Chondrocyte (in vitro differentiated cells): Measurements from ENCODE around the gene AQP7. TPM values are rescaled to one million over a fixed set of nuclear protein-coding genes. Genes with fewer than 3 reads are reported as not detected.

Experiments
- DNase-seq: peaks from one replicate; pipeline ENCODE4 v3.0.0; 2021; ENCODE audit warnings: mixed read lengths, low spot score
- H3K27ac Mint-ChIP-seq: one replicate; pipeline ENCODE4 v1.8.0; 2021; ENCODE audit warnings: mild to moderate bottlenecking, moderate library complexity, mixed read lengths; ENCODE audit not compliant: unreplicated experiment
- H3K27me3 Mint-ChIP-seq: 2 replicates; pipeline ENCODE4 v1.8.0; 2021; ENCODE audit warnings: low read depth, mixed read lengths
- H3K36me3 Mint-ChIP-seq: 2 replicates; pipeline ENCODE4 v1.8.0; 2021; ENCODE audit warnings: low read depth, mixed read lengths
- H3K4me1 Mint-ChIP-seq: 2 replicates; pipeline ENCODE4 v1.8.0; 2021; ENCODE audit warnings: low read depth, mild to moderate bottlenecking, mixed read lengths
- H3K4me3 Mint-ChIP-seq: one replicate; pipeline ENCODE4 v1.8.0; 2021; ENCODE audit warnings: mild to moderate bottlenecking, moderate library complexity, mixed read lengths; ENCODE audit not compliant: unreplicated experiment
- H3K9me3 Mint-ChIP-seq: 2 replicates; pipeline ENCODE4 v1.8.0; 2021; ENCODE audit warnings: low read depth, mixed read lengths
- total RNA-seq: library from RNA; stranded (reverse); gene quantifications from 3 replicates; pipeline ENCODE4 v1.2.1, GENCODE V29; 2021
- TF ChIP-seq, protein P1 (sequence below): fragments of 200-600 bp; sonication (generic); IDR thresholded peaks from 2 replicates; pipeline ENCODE4 v1.5.0; 2021; ENCODE audit warnings: antibody characterized with exemption, mild to moderate bottlenecking, moderate library complexity

AQP7 gene
- total RNA-seq, 1 donor from 2014 or later: 0.30 TPM

GRCh38 chr9:33419708-33420303 is 17.4 kb upstream of the AQP7 start:
- TF ChIP-seq, protein P1, sequence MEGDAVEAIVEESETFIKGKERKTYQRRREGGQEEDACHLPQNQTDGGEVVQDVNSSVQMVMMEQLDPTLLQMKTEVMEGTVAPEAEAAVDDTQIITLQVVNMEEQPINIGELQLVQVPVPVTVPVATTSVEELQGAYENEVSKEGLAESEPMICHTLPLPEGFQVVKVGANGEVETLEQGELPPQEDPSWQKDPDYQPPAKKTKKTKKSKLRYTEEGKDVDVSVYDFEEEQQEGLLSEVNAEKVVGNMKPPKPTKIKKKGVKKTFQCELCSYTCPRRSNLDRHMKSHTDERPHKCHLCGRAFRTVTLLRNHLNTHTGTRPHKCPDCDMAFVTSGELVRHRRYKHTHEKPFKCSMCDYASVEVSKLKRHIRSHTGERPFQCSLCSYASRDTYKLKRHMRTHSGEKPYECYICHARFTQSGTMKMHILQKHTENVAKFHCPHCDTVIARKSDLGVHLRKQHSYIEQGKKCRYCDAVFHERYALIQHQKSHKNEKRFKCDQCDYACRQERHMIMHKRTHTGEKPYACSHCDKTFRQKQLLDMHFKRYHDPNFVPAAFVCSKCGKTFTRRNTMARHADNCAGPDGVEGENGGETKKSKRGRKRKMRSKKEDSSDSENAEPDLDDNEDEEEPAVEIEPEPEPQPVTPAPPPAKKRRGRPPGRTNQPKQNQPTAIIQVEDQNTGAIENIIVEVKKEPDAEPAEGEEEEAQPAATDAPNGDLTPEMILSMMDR: no peak
- Mint-ChIP-seq H3K27me3 (peaks cover 13% of the 10 kb centered on the region), H3K36me3 (no peaks in the 10 kb centered on the region), H3K4me3 (no peak overlapping the region), H3K4me1 (peaks cover 7% of the 10 kb centered on the region), H3K9me3 (no peaks in the 10 kb centered on the region), H3K27ac (no peak overlapping the region)
- DNase-seq: no peak

DNA sequence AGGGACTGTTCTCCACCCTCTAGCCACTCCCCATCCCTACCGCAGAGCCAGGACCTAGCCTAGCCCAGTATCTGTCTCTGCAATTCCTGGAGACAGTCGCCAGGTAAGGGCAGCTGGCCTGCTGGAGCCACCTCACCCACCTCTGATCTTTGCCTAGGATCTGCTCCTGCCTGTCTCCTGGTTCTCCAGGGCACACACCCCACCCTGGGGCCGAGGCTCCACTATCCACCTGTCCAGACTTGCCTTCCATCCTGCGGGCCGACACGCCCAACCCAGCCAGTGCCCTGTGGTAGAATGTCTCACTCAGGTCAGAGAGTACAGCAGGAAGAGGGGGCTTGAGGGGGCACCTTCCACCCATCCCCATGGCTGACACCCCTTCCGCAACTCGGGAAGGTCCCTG is 15.7 kb upstream of the AQP7 start:
- H3K36me3 Mint-ChIP-seq: no peaks in the 10 kb centered on the region
- no peak for DNase-seq
- H3K27ac Mint-ChIP-seq: no peak overlapping the region
- no peaks in the 10 kb centered on the region for H3K9me3 Mint-ChIP-seq
- peaks cover 7% of the 10 kb centered on the region for H3K4me1 Mint-ChIP-seq
- TF ChIP-seq, protein P1: no peak
- no peak overlapping the region for H3K4me3 Mint-ChIP-seq
- H3K27me3 Mint-ChIP-seq: peaks cover 11% of the 10 kb centered on the region

DNA sequence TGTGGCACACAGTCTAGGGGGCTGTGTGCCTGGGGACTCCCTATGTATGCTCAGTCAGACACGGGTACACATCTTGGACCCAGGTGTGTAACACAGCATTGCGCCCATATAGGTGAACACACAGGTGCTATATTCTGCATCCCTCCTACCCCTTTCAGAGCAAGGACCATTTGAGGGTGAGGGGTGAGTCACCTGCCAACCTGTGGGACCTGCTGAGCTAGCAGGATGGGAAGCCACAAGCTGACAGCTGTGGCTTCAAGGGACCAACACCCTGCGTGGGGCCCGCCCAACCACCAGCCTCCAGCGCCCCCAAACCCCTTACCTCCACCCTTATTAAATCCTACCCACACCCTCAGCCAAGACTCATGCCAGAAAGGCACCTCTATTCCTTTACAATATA is 14.6 kb upstream of the AQP7 start:
- no peak for DNase-seq
- Mint-ChIP-seq H3K9me3 (no peaks in the 10 kb centered on the region), H3K27me3 (peaks cover 11% of the 10 kb centered on the region), H3K4me1 (peaks cover 7% of the 10 kb centered on the region), H3K27ac (no peak overlapping the region), H3K36me3 (no peaks in the 10 kb centered on the region), H3K4me3 (no peak overlapping the region)
- TF ChIP-seq, protein P1: no peak

- H3K4me3 Mint-ChIP-seq: no peak overlapping the region
- H3K27me3 Mint-ChIP-seq: peaks cover 11% of the 10 kb centered on the region
- TF ChIP-seq, protein P1: peak; percentile 81
- H3K27ac Mint-ChIP-seq: no peak overlapping the region
- H3K36me3 Mint-ChIP-seq: no peaks in the 10 kb centered on the region
- peaks cover 7% of the 10 kb centered on the region for H3K4me1 Mint-ChIP-seq
- H3K9me3 Mint-ChIP-seq: no peaks in the 10 kb centered on the region
- DNase-seq: no peak
Observed at GRCh38 chr9:33415501-33416038, 13.2 kb upstream of the AQP7 start.

GRCh38 chr9:33414889-33415500 is 12.6 kb upstream of the AQP7 start:
- H3K4me1 Mint-ChIP-seq: peaks cover 7% of the 10 kb centered on the region
- TF ChIP-seq, protein P1: no peak
- H3K27me3 Mint-ChIP-seq: peaks cover 5% of the 10 kb centered on the region
- no peak for DNase-seq
- H3K4me3 Mint-ChIP-seq: no peak overlapping the region
- no peak overlapping the region for H3K27ac Mint-ChIP-seq
- no peaks in the 10 kb centered on the region for H3K36me3 Mint-ChIP-seq
- H3K9me3 Mint-ChIP-seq: no peaks in the 10 kb centered on the region
